Activated CD4-positive, alpha-beta T cell treated with anti-CD3 and anti-CD28 coated beads for 24 hours (primary cell): ENCODE data around the gene TGM1.

Experiments used
- DNase-seq, 2 donors: peaks; one replicate each; pipeline ENCODE4 v3.0.0-alpha.2; 2020; ENCODE audit warnings: low read depth in 2 of 2

TGM1 gene

GRCh38 chr14:24292118-24292807 is 29.3 kb upstream of the TGM1 start:
- DNase-seq: no peak

- DNase-seq: no peak
Observed at GRCh38 chr14:24291446-24292117, 28.6 kb upstream of the TGM1 start.

GRCh38 chr14:24290746-24291145 is 27.8 kb upstream of the TGM1 start:
- no peak for DNase-seq

GRCh38 chr14:24289649-24290280 is 26.8 kb upstream of the TGM1 start:
- DNase-seq: peak; percentile 33 to 50

GRCh38 chr14:24286996-24287395 is 24.0 kb upstream of the TGM1 start:
- no peak for DNase-seq

GRCh38 chr14:24285351-24285750 is 22.4 kb upstream of the TGM1 start:
- no peak for DNase-seq

GRCh38 chr14:24284501-24285035 is 21.6 kb upstream of the TGM1 start:
- DNase-seq: no peak

- DNase-seq: no peak
Observed at GRCh38 chr14:24283796-24284460, 21.0 kb upstream of the TGM1 start.

- no peak for DNase-seq
Observed at GRCh38 chr14:24282736-24283135, 19.8 kb upstream of the TGM1 start.

- no peak for DNase-seq
Observed at GRCh38 chr14:24281636-24282035, 18.7 kb upstream of the TGM1 start.

GRCh38 chr14:24280797-24281460 is 18.0 kb upstream of the TGM1 start:
- DNase-seq: no peak

- peak in 1 of 2 donors; percentile 46 for DNase-seq
Observed at GRCh38 chr14:24279301-24280186, 16.6 kb upstream of the TGM1 start.

GRCh38 chr14:24278424-24278823 is 15.4 kb upstream of the TGM1 start:
- DNase-seq: no peak

GRCh38 chr14:24277606-24278321 is 14.8 kb upstream of the TGM1 start:
- no peak for DNase-seq

GRCh38 chr14:24277071-24277470 is 14.1 kb upstream of the TGM1 start:
- no peak for DNase-seq

- DNase-seq: peak; percentile 26 to 49
Observed at GRCh38 chr14:24274101-24274543, 11.1 kb upstream of the TGM1 start.

- no peak for DNase-seq
Observed at GRCh38 chr14:24273422-24273998, 10.5 kb upstream of the TGM1 start.

- DNase-seq: no peak
Observed at GRCh38 chr14:24272467-24272866, 9.5 kb upstream of the TGM1 start.

GRCh38 chr14:24271834-24272263 is 8.9 kb upstream of the TGM1 start:
- DNase-seq: no peak
